Activated T-cell treated with anti-CD3 and anti-CD28 coated beads, Interleukin-2, amount 50 U/mL, for 1 hour (primary cell): ENCODE data around the gene SECTM1.

Experiments used
- DNase-seq: peaks from one replicate; pipeline ENCODE4 v3.0.0-alpha.2; 2020

SECTM1 gene

DNA sequence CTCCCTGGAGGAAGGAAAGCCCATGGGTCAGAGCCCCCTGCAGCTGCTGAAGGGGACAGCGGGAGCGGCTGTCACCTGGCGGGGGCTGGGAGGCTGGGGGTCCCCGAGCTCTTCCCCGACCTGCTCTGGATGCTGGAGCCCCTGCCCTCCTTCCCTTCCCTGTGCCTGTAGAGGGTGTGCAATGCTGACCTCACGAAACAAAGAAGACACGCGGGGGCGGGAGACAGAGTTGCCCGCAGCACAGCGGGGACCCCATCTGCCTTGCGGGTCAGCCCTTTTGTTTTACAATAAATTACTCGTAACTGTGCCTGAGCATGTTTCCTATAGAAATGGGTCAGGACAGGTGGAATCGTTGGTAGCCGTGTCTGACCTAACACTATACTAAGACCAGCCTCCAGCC lies 6.3 kb downstream of the SECTM1 start:
- no peak for DNase-seq

GRCh38 chr17:82325286-82326180 lies 8.0 kb downstream of the SECTM1 start:
- DNase-seq = no peak

GRCh38 chr17:82324566-82325285 lies 8.8 kb downstream of the SECTM1 start:
- DNase-seq = no peak

DNA sequence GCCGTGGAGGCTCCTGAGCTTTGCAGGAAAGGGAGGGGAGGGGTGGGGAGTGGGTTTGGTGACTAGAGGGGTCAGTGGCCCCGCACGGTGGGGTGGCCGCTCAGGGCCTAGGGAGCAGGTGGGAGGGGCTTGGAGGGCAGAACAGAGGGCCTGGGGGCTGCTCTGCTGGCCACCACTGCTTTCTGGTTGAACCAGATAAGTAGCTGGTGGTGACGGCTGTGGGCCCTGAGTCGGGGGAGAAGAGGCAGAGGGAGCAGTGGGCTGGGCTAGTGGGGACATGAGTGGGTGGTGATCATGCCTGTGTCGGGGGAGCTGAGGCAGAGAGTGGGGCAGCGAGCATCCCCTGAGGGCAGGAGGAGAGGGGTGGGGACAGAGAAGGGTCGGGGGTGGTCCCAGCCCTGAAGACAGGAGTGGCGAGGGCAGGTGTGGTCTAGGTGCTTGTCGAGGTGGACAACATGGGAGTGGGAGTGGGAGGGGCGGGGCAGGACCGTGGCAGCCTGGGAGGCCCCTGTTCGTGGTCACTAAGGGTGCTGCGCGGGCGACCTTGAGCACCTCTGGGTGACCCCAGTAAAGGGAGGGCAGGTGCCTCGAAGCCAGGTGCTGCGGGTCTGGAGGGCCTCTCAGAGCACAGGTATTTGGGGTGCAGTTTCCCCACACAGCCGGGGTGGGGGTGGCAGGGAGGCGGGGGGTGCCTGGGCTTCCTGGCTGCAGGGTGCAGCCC lies 9.9 kb downstream of the SECTM1 start:
- no peak for DNase-seq

GRCh38 chr17:82322526-82323453 lies 10.8 kb downstream of the SECTM1 start:
- DNase-seq = no peak

GRCh38 chr17:82321947-82322466 lies 11.6 kb downstream of the SECTM1 start:
- DNase-seq = peak; percentile 50

GRCh38 chr17:82320956-82321927 lies 12.3 kb downstream of the SECTM1 start:
- peak; percentile 87 for DNase-seq

- DNase-seq = no peak
Observed at GRCh38 chr17:82320140-82320840, 13.3 kb downstream of the SECTM1 start.

- DNase-seq = no peak
Observed at GRCh38 chr17:82319619-82320062, 13.9 kb downstream of the SECTM1 start.

- no peak for DNase-seq
Observed at GRCh38 chr17:82318772-82319606, 14.6 kb downstream of the SECTM1 start.

DNA sequence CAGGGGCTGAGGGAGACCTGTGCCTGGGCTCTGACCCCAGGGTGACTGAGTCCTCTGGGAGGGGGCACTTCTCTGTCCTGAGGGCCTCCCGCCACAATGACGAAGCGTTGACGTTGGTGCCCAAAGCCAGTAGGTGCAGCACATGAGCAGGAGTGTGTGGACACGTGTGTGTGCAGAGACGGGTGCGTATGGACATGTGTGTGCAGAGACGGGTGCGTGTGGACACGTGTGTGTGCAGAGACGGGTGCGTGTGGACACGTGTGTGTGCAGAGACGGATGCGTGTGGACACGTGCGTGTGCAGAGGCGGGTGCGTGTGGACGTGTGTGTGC lies 15.4 kb downstream of the SECTM1 start:
- DNase-seq = no peak

DNA sequence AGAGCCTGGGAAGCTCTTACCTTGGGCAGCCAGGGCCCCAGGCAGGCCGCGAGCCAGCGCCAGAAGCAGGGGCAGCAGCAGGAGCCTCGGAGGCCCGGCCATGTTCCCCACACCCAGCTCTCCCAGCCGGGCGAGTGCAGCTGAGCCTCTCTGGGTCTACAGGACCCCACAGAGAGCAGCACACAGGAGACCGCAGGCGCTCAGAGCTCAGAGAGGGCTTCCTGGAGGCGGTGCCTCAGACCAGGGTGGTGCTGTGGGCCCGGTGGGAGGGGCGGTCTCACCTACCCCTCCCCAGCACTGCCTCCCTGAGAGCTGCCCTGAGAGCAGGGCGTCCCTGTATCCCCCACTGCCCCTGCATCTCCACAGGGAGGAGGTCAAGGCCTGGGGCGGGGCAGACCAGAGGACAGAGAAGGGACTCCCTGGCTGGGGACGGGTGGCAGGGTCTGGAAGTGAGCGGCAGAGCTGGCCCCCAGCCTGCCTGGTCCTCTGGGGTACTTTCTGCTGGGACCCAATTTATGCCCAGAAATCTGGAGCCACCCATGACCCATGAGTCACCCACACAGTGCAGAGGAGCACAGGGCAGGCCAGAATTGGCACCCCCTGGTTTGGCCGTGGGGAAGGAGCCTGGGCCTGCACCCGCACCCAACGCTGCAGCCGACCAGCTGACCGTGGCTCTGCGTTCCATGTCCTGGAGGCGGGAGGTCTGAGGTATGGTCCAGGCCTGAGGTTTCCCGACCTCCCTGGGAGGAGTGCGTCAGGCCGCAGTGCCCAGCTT lies 16.0 kb downstream of the SECTM1 start, which contains the start of gene CD7:
Gene CD7 (minus strand): TSS at position 215 of the 775 bp plus-strand sequence. CDS start 113 bp downstream, at position 102.
- DNase-seq = peak; percentile 84

DNA sequence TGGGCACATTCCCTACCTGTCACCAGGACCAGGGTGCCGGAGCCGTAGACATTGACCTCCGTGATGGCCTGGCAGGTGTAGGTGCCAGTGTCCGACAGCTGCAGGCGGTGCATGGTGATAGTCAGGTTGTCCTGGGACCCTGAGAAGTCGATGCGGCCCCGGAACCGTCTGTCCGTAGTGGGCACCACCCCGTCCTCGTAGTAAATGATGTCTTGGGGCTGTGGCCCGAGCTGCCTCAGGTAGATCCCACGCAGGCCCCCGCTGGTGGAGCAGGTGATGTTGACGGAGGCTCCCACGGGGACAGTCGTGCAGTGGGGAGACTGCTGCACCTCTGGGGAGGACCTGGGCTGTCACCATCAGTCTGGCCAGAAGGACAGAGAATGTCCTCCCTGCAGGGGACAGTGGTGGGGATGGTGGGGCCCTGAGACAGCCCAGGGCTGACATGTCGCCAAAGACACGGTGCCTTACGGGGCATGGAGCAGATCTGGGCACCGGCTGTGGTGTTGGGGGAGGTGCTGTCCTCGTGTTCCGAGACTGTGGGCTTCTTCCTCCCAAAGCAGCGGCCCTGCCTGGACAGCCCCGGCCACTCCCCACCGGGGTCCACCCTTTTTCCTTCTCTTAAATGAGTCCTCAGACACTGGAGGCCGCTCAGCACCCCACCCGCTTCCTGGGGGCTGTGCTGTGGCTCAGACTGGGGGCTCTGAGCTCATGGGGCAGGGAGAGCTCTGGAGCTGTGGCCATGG lies 16.7 kb downstream of the SECTM1 start:
- DNase-seq = no peak

- DNase-seq = peak; percentile 71
Observed at GRCh38 chr17:82315703-82316358, 17.7 kb downstream of the SECTM1 start.

DNA sequence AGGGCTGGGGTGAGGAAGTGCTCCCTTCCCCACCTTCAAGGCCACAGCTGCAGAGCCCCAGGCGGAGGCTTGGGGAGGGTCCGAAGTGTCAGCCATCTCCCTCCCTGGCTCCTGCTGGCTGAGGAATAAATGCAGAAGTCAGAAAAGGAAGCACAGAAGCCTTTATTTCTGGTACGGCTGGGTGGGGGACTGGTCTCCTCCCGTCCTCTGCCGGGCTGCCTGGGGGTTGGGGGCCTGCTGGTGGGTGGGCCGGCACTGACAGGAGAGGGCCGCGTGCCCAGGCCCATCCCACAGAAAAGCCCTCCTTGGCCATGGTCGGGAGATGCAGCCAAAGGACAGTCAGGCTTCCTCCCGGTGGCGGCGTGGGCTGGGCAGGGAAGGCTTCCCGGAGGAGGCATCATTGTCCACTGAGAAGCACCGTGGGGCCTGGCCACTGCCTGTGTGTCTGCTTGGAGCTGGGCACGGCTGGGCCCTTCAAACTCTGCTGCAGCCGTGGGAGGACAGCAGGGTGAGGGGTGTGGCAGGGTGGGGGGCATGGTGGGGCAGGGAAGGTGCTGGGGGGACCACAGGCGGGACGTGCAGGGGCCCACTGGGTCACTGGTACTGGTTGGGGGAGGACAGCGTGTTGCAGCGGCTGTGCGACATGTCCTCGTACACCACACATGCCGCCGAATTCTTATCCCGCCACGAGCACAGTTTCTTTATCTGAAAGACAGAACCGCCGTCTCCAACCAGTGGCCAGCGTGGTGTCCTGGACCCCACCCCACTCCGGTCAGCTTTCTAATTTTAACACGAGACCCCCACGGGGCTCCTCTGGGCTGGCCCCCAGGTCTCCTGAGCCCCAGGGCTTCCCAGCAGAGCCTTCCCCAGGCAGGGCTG lies 18.6 kb downstream of the SECTM1 start:
- no peak for DNase-seq
